ENCODE data around the gene PASD1. TPM values are rescaled to one million over a fixed set of nuclear protein-coding genes. Genes with fewer than 3 reads are reported as not detected.

The PASD1 gene
- total RNA-seq, 2 donors from 2014 or later = not detected

DNA sequence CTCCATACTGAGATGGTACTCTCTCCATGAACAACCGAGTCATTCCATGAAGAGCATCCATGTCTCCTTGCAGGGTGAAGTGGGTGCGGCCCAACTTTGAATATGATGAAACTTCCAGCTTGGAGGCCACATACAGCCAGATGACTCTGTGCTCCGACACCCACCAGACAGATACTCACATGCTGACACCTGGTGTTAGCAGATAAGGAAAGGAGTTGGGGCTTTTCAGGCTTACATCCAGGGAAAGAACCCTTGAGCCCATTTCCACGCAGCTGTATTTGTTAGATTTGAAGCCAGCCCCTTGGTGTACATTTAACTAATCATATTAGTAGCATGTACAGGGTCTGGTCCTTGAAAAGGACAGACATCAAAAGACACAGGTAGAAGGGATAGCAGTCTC lies 69.7 kb downstream of the PASD1 start:
- H3K27me3 ChIP-seq (ENCODE audit: control insufficient read depth, insufficient read depth, low read length, poor library complexity, severe bottlenecking) = no peaks in the 10 kb centered on the region
- H3K9ac ChIP-seq (ENCODE audit: extremely low read depth, low read length, poor library complexity, severe bottlenecking) = no peak overlapping the region
- Mint-ChIP-seq H3K4me1 (no peaks in the 10 kb centered on the region), H3K27me3 (ENCODE audit: insufficient read depth) (no peaks in the 10 kb centered on the region), H3K27ac (no peak overlapping the region), H3K9me3 (peaks cover 35% of the 10 kb centered on the region), H3K4me3 (no peak overlapping the region), H3K36me3 (ENCODE audit: low read depth) (no peaks in the 10 kb centered on the region)
- H3K36me3 ChIP-seq (ENCODE audit: control insufficient read depth, insufficient read depth, low read length) = no peaks in the 10 kb centered on the region
- no peak overlapping the region for H3K4me3 ChIP-seq (ENCODE audit: low read length)
- TF ChIP-seq, protein P1, sequence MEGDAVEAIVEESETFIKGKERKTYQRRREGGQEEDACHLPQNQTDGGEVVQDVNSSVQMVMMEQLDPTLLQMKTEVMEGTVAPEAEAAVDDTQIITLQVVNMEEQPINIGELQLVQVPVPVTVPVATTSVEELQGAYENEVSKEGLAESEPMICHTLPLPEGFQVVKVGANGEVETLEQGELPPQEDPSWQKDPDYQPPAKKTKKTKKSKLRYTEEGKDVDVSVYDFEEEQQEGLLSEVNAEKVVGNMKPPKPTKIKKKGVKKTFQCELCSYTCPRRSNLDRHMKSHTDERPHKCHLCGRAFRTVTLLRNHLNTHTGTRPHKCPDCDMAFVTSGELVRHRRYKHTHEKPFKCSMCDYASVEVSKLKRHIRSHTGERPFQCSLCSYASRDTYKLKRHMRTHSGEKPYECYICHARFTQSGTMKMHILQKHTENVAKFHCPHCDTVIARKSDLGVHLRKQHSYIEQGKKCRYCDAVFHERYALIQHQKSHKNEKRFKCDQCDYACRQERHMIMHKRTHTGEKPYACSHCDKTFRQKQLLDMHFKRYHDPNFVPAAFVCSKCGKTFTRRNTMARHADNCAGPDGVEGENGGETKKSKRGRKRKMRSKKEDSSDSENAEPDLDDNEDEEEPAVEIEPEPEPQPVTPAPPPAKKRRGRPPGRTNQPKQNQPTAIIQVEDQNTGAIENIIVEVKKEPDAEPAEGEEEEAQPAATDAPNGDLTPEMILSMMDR (conservative IDR thresholded peaks at IDR 0.05) = no peak
- no peaks in the 10 kb centered on the region for H3K4me1 ChIP-seq (ENCODE audit: control insufficient read depth, insufficient read depth, low read length)
- 93 to 100% methylated on average over 2 to 3 of the region's 4 CpGs for WGBS, 2 experiments (ENCODE audit: insufficient coverage in 1 of 2, insufficient read length in 1 of 2)
- no peak for DNase-seq
- no peaks in the 10 kb centered on the region for H3K9me3 ChIP-seq (ENCODE audit: control insufficient read depth, low read length)
- no peak overlapping the region for H3K27ac ChIP-seq (ENCODE audit: low read depth, low read length)

DNA sequence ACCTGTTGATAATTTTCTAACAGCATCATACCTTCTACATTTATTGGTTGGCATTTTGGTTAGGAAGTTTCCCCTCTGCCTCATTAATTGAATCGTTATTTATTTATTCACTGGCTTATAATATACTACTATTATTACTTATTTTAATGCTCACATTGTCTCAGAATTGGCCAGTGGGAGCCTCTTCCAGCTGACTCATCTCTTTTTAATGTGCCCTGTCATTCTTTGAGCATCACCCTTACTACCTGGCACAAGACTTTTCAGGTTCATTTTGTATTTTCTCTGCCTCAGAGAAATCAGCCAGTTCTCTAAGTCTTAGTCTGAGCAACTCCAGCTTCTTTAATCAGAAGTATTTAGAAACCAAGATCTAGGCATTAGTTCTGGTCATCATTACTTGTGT lies 71.5 kb downstream of the PASD1 start:
- no peaks in the 10 kb centered on the region for H3K4me1 ChIP-seq (ENCODE audit: control insufficient read depth, insufficient read depth, low read length)
- H3K9me3 ChIP-seq (ENCODE audit: control insufficient read depth, low read length) = no peaks in the 10 kb centered on the region
- TF ChIP-seq, protein P1 (conservative IDR thresholded peaks at IDR 0.05) = no peak
- H3K27ac ChIP-seq (ENCODE audit: low read depth, low read length) = no peak overlapping the region
- Mint-ChIP-seq H3K36me3 (ENCODE audit: low read depth) (no peaks in the 10 kb centered on the region), H3K4me1 (no peaks in the 10 kb centered on the region), H3K4me3 (no peak overlapping the region), H3K9me3 (peaks cover 42% of the 10 kb centered on the region), H3K27ac (no peak overlapping the region), H3K27me3 (ENCODE audit: insufficient read depth) (no peaks in the 10 kb centered on the region)
- DNase-seq = no peak
- H3K9ac ChIP-seq (ENCODE audit: extremely low read depth, low read length, poor library complexity, severe bottlenecking) = no peak overlapping the region
- no peaks in the 10 kb centered on the region for H3K36me3 ChIP-seq (ENCODE audit: control insufficient read depth, insufficient read depth, low read length)
- H3K27me3 ChIP-seq (ENCODE audit: control insufficient read depth, insufficient read depth, low read length, poor library complexity, severe bottlenecking) = no peaks in the 10 kb centered on the region
- WGBS, 2 experiments (ENCODE audit: insufficient coverage in 1 of 2, insufficient read length in 1 of 2) = no CpG with 5 or more reads among the region's 1 CpG
- H3K4me3 ChIP-seq (ENCODE audit: low read length) = no peak overlapping the region

DNA sequence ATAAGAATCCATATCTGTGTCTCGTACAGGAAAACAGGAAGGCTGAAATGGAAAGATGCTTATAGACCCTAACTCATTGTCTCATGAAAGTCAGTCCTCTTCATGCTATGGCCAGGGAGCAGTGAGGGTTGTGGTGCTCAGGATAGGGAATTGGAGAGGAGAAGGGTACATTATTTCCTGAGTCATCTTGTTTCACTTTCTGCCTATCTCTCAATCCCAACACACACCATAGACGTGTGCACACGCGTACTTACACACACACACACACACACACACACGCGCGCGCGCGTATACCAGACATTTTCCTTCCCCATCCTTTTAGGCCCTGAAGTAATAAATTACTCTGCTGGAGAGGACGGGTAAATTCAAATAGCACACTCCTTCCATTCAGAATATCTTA lies 78.1 kb downstream of the PASD1 start:
- TF ChIP-seq, protein P1 (conservative IDR thresholded peaks at IDR 0.05) = no peak
- no peaks in the 10 kb centered on the region for H3K27me3 ChIP-seq (ENCODE audit: control insufficient read depth, insufficient read depth, low read length, poor library complexity, severe bottlenecking)
- no peak overlapping the region for H3K4me3 ChIP-seq (ENCODE audit: low read length)
- no peak overlapping the region for H3K27ac ChIP-seq (ENCODE audit: low read depth, low read length)
- Mint-ChIP-seq H3K27ac (no peak overlapping the region), H3K27me3 (ENCODE audit: insufficient read depth) (no peaks in the 10 kb centered on the region), H3K36me3 (ENCODE audit: low read depth) (no peaks in the 10 kb centered on the region), H3K4me3 (no peak overlapping the region), H3K4me1 (no peaks in the 10 kb centered on the region), H3K9me3 (peaks cover 44% of the 10 kb centered on the region)
- 92 to 100% methylated on average over 1 to 9 of the region's 11 CpGs for WGBS, 2 experiments (ENCODE audit: insufficient coverage in 1 of 2, insufficient read length in 1 of 2)
- DNase-seq = no peak
- no peaks in the 10 kb centered on the region for H3K4me1 ChIP-seq (ENCODE audit: control insufficient read depth, insufficient read depth, low read length)
- H3K9me3 ChIP-seq (ENCODE audit: control insufficient read depth, low read length) = no peaks in the 10 kb centered on the region
- H3K9ac ChIP-seq (ENCODE audit: extremely low read depth, low read length, poor library complexity, severe bottlenecking) = no peak overlapping the region
- no peaks in the 10 kb centered on the region for H3K36me3 ChIP-seq (ENCODE audit: control insufficient read depth, insufficient read depth, low read length)
